HG03439 (cell line): ENCODE data around the gene OXSR1.

Experiments
- ATAC-seq: cut with Tn5 transposase; IDR thresholded peaks from one replicate; pipeline ENCODE4 v1.9.1; 2021; ENCODE audit warnings: mild to moderate bottlenecking, moderate library complexity; ENCODE audit not compliant: unreplicated experiment

Gene OXSR1

GRCh38 chr3:38164952-38165721, at the start of gene OXSR1:
OXSR1 (plus strand) TSS chr3:38165537; CDS start chr3:38165877, 340 bp downstream.
- ATAC-seq, result peak; percentile 96

GRCh38 chr3:38115645-38116427, 49.5 kb upstream of the OXSR1 start:
- ATAC-seq, result no peak

GRCh38 chr3:38116471-38117162, 48.7 kb upstream of the OXSR1 start:
- no peak for ATAC-seq

GRCh38 chr3:38117163-38117716, 48.1 kb upstream of the OXSR1 start:
- ATAC-seq, result no peak

GRCh38 chr3:38117748-38118420, 47.5 kb upstream of the OXSR1 start:
- ATAC-seq, result no peak

- no peak for ATAC-seq
Measured at GRCh38 chr3:38118421-38119247, 46.7 kb upstream of the OXSR1 start.

GRCh38 chr3:38119248-38119544, 46.1 kb upstream of the OXSR1 start:
- no peak for ATAC-seq

- ATAC-seq, result no peak
Measured at GRCh38 chr3:38119821-38120692, 45.3 kb upstream of the OXSR1 start.

- ATAC-seq, result no peak
Measured at GRCh38 chr3:38120693-38121450, 44.5 kb upstream of the OXSR1 start.

GRCh38 chr3:38121451-38121831, 43.9 kb upstream of the OXSR1 start:
- ATAC-seq, result no peak

- no peak for ATAC-seq
Measured at GRCh38 chr3:38121832-38122461, 43.4 kb upstream of the OXSR1 start.

GRCh38 chr3:38122712-38123290, 42.5 kb upstream of the OXSR1 start:
- ATAC-seq, result no peak

GRCh38 chr3:38124324-38125122, 40.8 kb upstream of the OXSR1 start:
- ATAC-seq, result no peak

- ATAC-seq, result no peak
Measured at GRCh38 chr3:38125305-38126120, 39.8 kb upstream of the OXSR1 start.

GRCh38 chr3:38126121-38126892, 39.0 kb upstream of the OXSR1 start:
- ATAC-seq, result no peak
